GM12878 (cell line): ENCODE measurements around the gene DNTTIP2. TPM values are rescaled to one million over a fixed set of nuclear protein-coding genes. Genes with fewer than 3 reads are reported as not detected.

Source experiments
- ATAC-seq: fragments of 200-7000 bp; cut with Tn5 transposase; 3 replicates; pipeline ENCODE4 v1.9.1; 2020; ENCODE audit warnings: mild to moderate bottlenecking, moderate library complexity
- BruUV-seq: library from RNA; stranded (reverse); fragments of 400-500 nt; replicated peaks from 2 replicates; lab custom pipeline; 2021; lab: Mats Ljungman, UMichigan
- CTCF ChIA-PET: fragments of 300-600 bp; sonication (Branson Sonifier 250); formaldehyde crosslinking; extraction: SDS; loops from one replicate; lab custom pipeline; 2021; ENCODE audit warnings: inconsistent platforms; lab: Yijun Ruan, JAX
- POLR2A ChIA-PET: fragments of 350-600 bp; formaldehyde crosslinking; extraction: SDS; loops from one replicate; lab custom pipeline; 2021; ENCODE audit warnings: inconsistent platforms; lab: Charles Lee
- RAD21 ChIA-PET: fragments of 300-600 bp; sonication (Branson Sonifier 250); formaldehyde crosslinking; loops from one replicate; lab custom pipeline; 2023; ENCODE audit warnings: antibody characterized with exemption; ENCODE audit not compliant: unreplicated experiment; lab: Charles Lee
- SMC1A ChIA-PET: fragments of 300-600 bp; sonication (Branson Sonifier 250); formaldehyde crosslinking; loops from one replicate; lab custom pipeline; 2023; ENCODE audit not compliant: unreplicated experiment, uncharacterized antibody; lab: Charles Lee
- DNase-seq: peaks from one replicate; pipeline ENCODE4 v3.0.0-alpha.2; 2011; ENCODE audit warnings: low read depth, low spot score
- FAIRE-seq: peaks from 3 replicates; lab custom pipeline; 2011; peaks lifted over from hg19 to GRCh38; lab: Jason Lieb, UNC
- H2AFZ ChIP-seq: 2 replicates; pipeline ENCODE4 v1.6.0; 2011; ENCODE audit warnings: low read depth, low read length, control low read depth; ENCODE audit not compliant: control insufficient read depth
- H3K27ac ChIP-seq: 2 replicates; pipeline ENCODE4 v1.5.1; 2011; ENCODE audit warnings: control low read depth; ENCODE audit not compliant: control insufficient read depth, insufficient read depth
- H3K27me3 ChIP-seq, 2 experiments: replicated peaks in 1 of 2; 2 replicates each; pipeline versions ENCODE4 v1.6.0 to v1.6.1; 2011; ENCODE audit warnings: low read length in 1 of 2; ENCODE audit not compliant: control insufficient read depth in 2 of 2, insufficient read depth in 2 of 2
- H3K36me3 ChIP-seq, 2 experiments: 2 replicates each; pipeline ENCODE4 v1.5.1; 2011; ENCODE audit warnings: low read length in 1 of 2; ENCODE audit not compliant: control insufficient read depth in 2 of 2, insufficient read depth in 2 of 2
- H3K4me1 ChIP-seq: 2 replicates; pipeline ENCODE4 v1.6.1; 2011; ENCODE audit warnings: mild to moderate bottlenecking, low read length, moderate library complexity, mixed read lengths; ENCODE audit not compliant: control insufficient read depth, insufficient read depth
- H3K4me2 ChIP-seq: 2 replicates; pipeline ENCODE4 v1.6.0; 2011; ENCODE audit warnings: control low read depth; ENCODE audit not compliant: control insufficient read depth, insufficient read depth
- H3K4me3 ChIP-seq: fragments of 200-600 bp; sonication (generic); 2 replicates; pipeline ENCODE4 v1.5.1; 2016
- H3K79me2 ChIP-seq: 2 replicates; pipeline ENCODE4 v1.6.0; 2011; ENCODE audit warnings: low read length; ENCODE audit not compliant: control insufficient read depth, insufficient read depth
- H3K9ac ChIP-seq: 2 replicates; pipeline ENCODE4 v1.8.0; 2011; ENCODE audit warnings: low read length, control low read depth, mixed read lengths; ENCODE audit not compliant: control insufficient read depth, insufficient read depth
- H3K9me3 ChIP-seq: replicated peaks from 3 replicates; pipeline ENCODE4 v1.5.1; 2011; ENCODE audit warnings: mild to moderate bottlenecking, low read length; ENCODE audit not compliant: control insufficient read depth, insufficient read depth
- H4K20me1 ChIP-seq: 2 replicates; pipeline ENCODE4 v1.6.0; 2011; ENCODE audit not compliant: control insufficient read depth, insufficient read depth
- BMI1 ChIP-seq: fragments of 450-650 bp; IDR thresholded peaks from 2 replicates; pipeline ENCODE4 v1.6.1; 2016; ENCODE audit warnings: mild to moderate bottlenecking, moderate library complexity, borderline replicate concordance
- CREM ChIP-seq: IDR thresholded peaks from 2 replicates; pipeline ENCODE4 v1.6.1; 2014; ENCODE audit warnings: antibody characterized with exemption, low read depth
- ETV6 ChIP-seq, 2 experiments: fragments of 450-650 bp in 1 of 2; IDR thresholded peaks in 1 of 2; conservative IDR thresholded peaks in 1 of 2; 2 replicates each; pipeline ENCODE4 v1.6.1; 2014; ENCODE audit warnings: antibody characterized with exemption in 1 of 2, borderline replicate concordance in 1 of 2, low read depth in 1 of 2, mild to moderate bottlenecking in 1 of 2, moderate library complexity in 1 of 2
- HDAC6 ChIP-seq: fragments of 200-600 bp; sonication (generic); IDR thresholded peaks from one replicate; pipeline ENCODE4 v1.8.0; 2017; ENCODE audit warnings: antibody characterized with exemption; ENCODE audit not compliant: unreplicated experiment
- MTA2 ChIP-seq: fragments of 450-650 bp; IDR thresholded peaks from 2 replicates; pipeline ENCODE4 v1.6.1; 2016; ENCODE audit warnings: low read depth, mild to moderate bottlenecking, moderate library complexity
- MTA3 ChIP-seq: IDR thresholded peaks from 2 replicates; pipeline ENCODE4 v1.6.1; 2012; ENCODE audit warnings: low read length, inconsistent platforms, borderline replicate concordance
- PAX8 ChIP-seq: fragments of 450-650 bp; IDR thresholded peaks from 2 replicates; pipeline ENCODE4 v1.6.1; 2017; ENCODE audit warnings: mild to moderate bottlenecking, moderate library complexity
- RBBP5 ChIP-seq: fragments of 200-600 bp; sonication (generic); conservative IDR thresholded peaks from 2 replicates; pipeline ENCODE4 v1.6.1; 2016
- SIN3A ChIP-seq: IDR thresholded peaks from 2 replicates; pipeline ENCODE4 v1.6.1; 2012; ENCODE audit warnings: low read depth, low read length, improper control_type of control experiment
- SRF ChIP-seq, 2 experiments: IDR thresholded peaks; 2 replicates each; pipeline ENCODE4 v1.6.1; 2011; ENCODE audit warnings: low read depth in 2 of 2, low read length in 2 of 2, mild to moderate bottlenecking in 1 of 2, moderate library complexity in 1 of 2
- TCF12 ChIP-seq: IDR thresholded peaks from 2 replicates; pipeline ENCODE4 v1.6.1; 2011; ENCODE audit warnings: low read depth, mild to moderate bottlenecking, low read length
- ZNF207 ChIP-seq: fragments of 450-650 bp; IDR thresholded peaks from 2 replicates; pipeline ENCODE4 v1.6.1; 2014; ENCODE audit warnings: antibody characterized with exemption, mild to moderate bottlenecking, borderline replicate concordance
- WGBS: methylation state at CpG from one replicate; pipeline ENCODE4 v1.1.6; 2016; ENCODE audit warnings: low lambda C conversion rate; ENCODE audit not compliant: insufficient replicate concordance, insufficient coverage; ENCODE audit errors: missing lambda C conversion rate; 5-methylcytosine and 5-hydroxymethylcytosine counted together
- in situ Hi-C: fragments of 300-500 bp; cut with MboI; formaldehyde crosslinking; loops from 9 replicates; pipeline ENCODE4 v1.14.3; 2018; ENCODE audit warnings: mixed read lengths
- intact Hi-C: fragments of 100-400 bp; cut with micrococcal nuclease; formaldehyde crosslinking; loops from one replicate; pipeline ENCODE4 v1.14.2; 2022; ENCODE audit not compliant: unreplicated experiment
- polyA plus RNA-seq, 11 experiments: library from polyadenylated mRNA; depleted of rRNA in 4 of 11; unstranded in 6 of 11; stranded (reverse) in 5 of 11; fragments of >200 nt; fragmentation: Nextera tagmentation in 4 of 11; fragmentation: Illumina TruSeq in 1 of 11; extraction: Ambion mirVana in 4 of 11; extraction: Trizol in 1 of 11; gene quantifications; 1 replicate in 1 of 11; 2 replicates in 10 of 11; pipeline versions ENCODE4 v1.2.1 to v1.2.3, GENCODE V29; 2011 to 2016; ENCODE audit warnings: inconsistent platforms in 2 of 11, missing spikeins in 2 of 11, low read depth in 1 of 11
- total RNA-seq, 4 experiments: library from RNA; depleted of rRNA in 3 of 4; stranded (reverse); fragments of >200 nt in 3 of 4; fragmentation: Illumina TruSeq in 1 of 4; extraction: Trizol in 1 of 4; gene quantifications; 2 replicates each; pipeline versions ENCODE4 v1.2.1 to v1.2.3, GENCODE V29; 2013 to 2021
- TF ChIP-seq, protein P1 (sequence below): IDR thresholded peaks from 2 replicates; pipeline ENCODE4 v1.6.1; 2011; ENCODE audit warnings: borderline replicate concordance, low read depth, mild to moderate bottlenecking, moderate library complexity, mixed read lengths, low read length; ENCODE audit not compliant: insufficient read depth; ENCODE audit errors: extremely low read length
- TF ChIP-seq, protein P2 (sequence below), 3 experiments: IDR thresholded peaks in 2 of 3; conservative IDR thresholded peaks in 1 of 3; 2 replicates each; pipeline ENCODE4 v1.5.1; 2011; ENCODE audit warnings: low read depth in 3 of 3, low read length in 3 of 3, mild to moderate bottlenecking in 3 of 3, control low read depth in 2 of 3, moderate library complexity in 2 of 3, inconsistent platforms in 1 of 3, mixed read lengths in 1 of 3; ENCODE audit not compliant: control insufficient read depth in 2 of 3, insufficient read depth in 1 of 3; ENCODE audit errors: extremely low read depth in 1 of 3
- TF ChIP-seq, protein P3 (sequence below): fragments of 450-650 bp; formaldehyde crosslinking; IDR thresholded peaks from 2 replicates; pipeline ENCODE4 v1.4.0; 2020; ENCODE audit warnings: mild to moderate bottlenecking, moderate library complexity
- TF ChIP-seq, protein P4 (sequence below): IDR thresholded peaks from 2 replicates; pipeline ENCODE4 v1.6.1; 2011; ENCODE audit warnings: mild to moderate bottlenecking, low read depth, low read length, moderate library complexity; ENCODE audit not compliant: insufficient replicate concordance

The DNTTIP2 gene
- total and polyA plus RNA-seq, 10 of the 15 experiments (the other 5 are each of a cell fraction or from before 2014, with no cell fraction given): 34.3 to 99.2 (median 74.9) TPM

DNA sequence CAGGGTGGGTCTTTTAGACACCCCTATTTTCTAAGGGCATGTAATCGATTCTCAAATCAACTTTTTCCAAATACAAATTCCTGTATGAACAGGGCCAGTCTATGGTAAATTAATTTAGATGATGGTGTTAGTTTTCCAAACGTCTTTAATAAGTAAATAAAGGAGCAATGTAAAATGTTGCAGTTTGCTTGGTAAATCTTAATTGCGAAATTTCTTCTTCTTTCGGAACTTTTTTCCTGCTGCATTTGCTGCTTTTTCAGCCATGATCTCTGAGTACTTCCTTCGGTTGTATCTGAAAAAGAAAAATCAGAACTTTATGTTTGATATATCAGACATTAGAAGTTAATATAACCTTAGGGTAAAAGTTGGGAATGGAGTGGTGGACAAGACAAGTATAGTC, 9.4 kb downstream of the DNTTIP2 start:
- Histone ChIP-seq H3K79me2 (no peaks in the 10 kb centered on the region), H3K27me3 (no peaks in the 10 kb centered on the region), H3K4me2 (no peak overlapping the region), H2AFZ (no peak overlapping the region), H3K4me3 (no peak overlapping the region), H3K36me3 (peaks cover 6 to 23% of the 10 kb centered on the region in 2 experiments), H4K20me1 (no peaks in the 10 kb centered on the region), H3K4me1 (no peaks in the 10 kb centered on the region), H3K27ac (no peak overlapping the region), H3K9ac (no peak overlapping the region), H3K9me3 (no peaks in the 10 kb centered on the region)
- ATAC-seq (no peak), DNase-seq (no peak), FAIRE-seq (no peak)
- ChIA-PET SMC1A (interaction anchor here (0.6 kb wide), 1 partner anchor 524 kb away, joined by 3 read pairs; no protein-coding TSS in a partner anchor), CTCF (no interaction called here), POLR2A (no interaction called here), RAD21 (interaction anchor here (0.6 kb wide), 1 partner anchor 49 kb away, joined by 3 read pairs; no protein-coding TSS in a partner anchor)
- intact Hi-C loops: no loop called here
- in situ Hi-C loops: no loop called here
- BruUV-seq: no TSS peak
- 96% methylated on average over 5 of the region's 5 CpGs for WGBS
- TF ChIP-seq TCF12 (no peak), MTA3 (no peak), BMI1 (no peak), HDAC6 (no peak), ZNF207 (no peak), SIN3A (no peak), PAX8 (no peak), MTA2 (no peak), ETV6 (conservative IDR thresholded peaks at IDR 0.05 in 1 of 2, IDR thresholded peaks at IDR 0.05 in 1 of 2; ENCODE audit: borderline replicate concordance in 1 of 2, low read depth in 1 of 2) (no peak), RBBP5 (no peak), SRF (IDR thresholded peaks at IDR 0.05; ENCODE audit: low read depth in 2 of 2, low read length in 2 of 2) (no peak), CREM (no peak)
- TF ChIP-seq, protein P1, sequence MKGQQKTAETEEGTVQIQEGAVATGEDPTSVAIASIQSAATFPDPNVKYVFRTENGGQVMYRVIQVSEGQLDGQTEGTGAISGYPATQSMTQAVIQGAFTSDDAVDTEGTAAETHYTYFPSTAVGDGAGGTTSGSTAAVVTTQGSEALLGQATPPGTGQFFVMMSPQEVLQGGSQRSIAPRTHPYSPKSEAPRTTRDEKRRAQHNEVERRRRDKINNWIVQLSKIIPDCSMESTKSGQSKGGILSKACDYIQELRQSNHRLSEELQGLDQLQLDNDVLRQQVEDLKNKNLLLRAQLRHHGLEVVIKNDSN: no peak
- TF ChIP-seq, protein P2, sequence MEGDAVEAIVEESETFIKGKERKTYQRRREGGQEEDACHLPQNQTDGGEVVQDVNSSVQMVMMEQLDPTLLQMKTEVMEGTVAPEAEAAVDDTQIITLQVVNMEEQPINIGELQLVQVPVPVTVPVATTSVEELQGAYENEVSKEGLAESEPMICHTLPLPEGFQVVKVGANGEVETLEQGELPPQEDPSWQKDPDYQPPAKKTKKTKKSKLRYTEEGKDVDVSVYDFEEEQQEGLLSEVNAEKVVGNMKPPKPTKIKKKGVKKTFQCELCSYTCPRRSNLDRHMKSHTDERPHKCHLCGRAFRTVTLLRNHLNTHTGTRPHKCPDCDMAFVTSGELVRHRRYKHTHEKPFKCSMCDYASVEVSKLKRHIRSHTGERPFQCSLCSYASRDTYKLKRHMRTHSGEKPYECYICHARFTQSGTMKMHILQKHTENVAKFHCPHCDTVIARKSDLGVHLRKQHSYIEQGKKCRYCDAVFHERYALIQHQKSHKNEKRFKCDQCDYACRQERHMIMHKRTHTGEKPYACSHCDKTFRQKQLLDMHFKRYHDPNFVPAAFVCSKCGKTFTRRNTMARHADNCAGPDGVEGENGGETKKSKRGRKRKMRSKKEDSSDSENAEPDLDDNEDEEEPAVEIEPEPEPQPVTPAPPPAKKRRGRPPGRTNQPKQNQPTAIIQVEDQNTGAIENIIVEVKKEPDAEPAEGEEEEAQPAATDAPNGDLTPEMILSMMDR (IDR thresholded peaks at IDR 0.05 in 2 of 3, conservative IDR thresholded peaks at IDR 0.05 in 1 of 3; ENCODE audit: control insufficient read depth in 2 of 3, extremely low read depth in 1 of 3, insufficient read depth in 1 of 3, low read depth in 3 of 3, low read length in 3 of 3): no peak
- TF ChIP-seq, protein P3, sequence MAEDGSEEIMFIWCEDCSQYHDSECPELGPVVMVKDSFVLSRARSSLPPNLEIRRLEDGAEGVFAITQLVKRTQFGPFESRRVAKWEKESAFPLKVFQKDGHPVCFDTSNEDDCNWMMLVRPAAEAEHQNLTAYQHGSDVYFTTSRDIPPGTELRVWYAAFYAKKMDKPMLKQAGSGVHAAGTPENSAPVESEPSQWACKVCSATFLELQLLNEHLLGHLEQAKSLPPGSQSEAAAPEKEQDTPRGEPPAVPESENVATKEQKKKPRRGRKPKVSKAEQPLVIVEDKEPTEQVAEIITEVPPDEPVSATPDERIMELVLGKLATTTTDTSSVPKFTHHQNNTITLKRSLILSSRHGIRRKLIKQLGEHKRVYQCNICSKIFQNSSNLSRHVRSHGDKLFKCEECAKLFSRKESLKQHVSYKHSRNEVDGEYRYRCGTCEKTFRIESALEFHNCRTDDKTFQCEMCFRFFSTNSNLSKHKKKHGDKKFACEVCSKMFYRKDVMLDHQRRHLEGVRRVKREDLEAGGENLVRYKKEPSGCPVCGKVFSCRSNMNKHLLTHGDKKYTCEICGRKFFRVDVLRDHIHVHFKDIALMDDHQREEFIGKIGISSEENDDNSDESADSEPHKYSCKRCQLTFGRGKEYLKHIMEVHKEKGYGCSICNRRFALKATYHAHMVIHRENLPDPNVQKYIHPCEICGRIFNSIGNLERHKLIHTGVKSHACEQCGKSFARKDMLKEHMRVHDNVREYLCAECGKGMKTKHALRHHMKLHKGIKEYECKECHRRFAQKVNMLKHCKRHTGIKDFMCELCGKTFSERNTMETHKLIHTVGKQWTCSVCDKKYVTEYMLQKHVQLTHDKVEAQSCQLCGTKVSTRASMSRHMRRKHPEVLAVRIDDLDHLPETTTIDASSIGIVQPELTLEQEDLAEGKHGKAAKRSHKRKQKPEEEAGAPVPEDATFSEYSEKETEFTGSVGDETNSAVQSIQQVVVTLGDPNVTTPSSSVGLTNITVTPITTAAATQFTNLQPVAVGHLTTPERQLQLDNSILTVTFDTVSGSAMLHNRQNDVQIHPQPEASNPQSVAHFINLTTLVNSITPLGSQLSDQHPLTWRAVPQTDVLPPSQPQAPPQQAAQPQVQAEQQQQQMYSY (CRISPR knock-in tag): no peak
- TF ChIP-seq, protein P4, sequence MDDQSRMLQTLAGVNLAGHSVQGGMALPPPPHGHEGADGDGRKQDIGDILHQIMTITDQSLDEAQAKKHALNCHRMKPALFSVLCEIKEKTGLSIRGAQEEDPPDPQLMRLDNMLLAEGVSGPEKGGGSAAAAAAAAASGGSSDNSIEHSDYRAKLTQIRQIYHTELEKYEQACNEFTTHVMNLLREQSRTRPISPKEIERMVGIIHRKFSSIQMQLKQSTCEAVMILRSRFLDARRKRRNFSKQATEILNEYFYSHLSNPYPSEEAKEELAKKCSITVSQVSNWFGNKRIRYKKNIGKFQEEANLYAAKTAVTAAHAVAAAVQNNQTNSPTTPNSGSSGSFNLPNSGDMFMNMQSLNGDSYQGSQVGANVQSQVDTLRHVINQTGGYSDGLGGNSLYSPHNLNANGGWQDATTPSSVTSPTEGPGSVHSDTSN: no peak
